SJSA1 (cell line): ENCODE data around the gene NME7. TPM values are rescaled to one million over a fixed set of nuclear protein-coding genes. Genes with fewer than 3 reads are reported as not detected.
"Not testable (repeated sequence)": the region's sequence is repeated elsewhere in the genome, so short reads cannot be mapped to it uniquely, and the experiment has no call there.

ENCODE experiments used
- DNase-seq, 2 experiments: peaks; one replicate each; pipeline ENCODE4 v3.0.0-alpha.2; 2015 to 2020; ENCODE audit warnings: low spot score in 2 of 2, low read depth in 1 of 2
- H3K27ac ChIP-seq: fragments of 250-450 bp; sonication (Bioruptor Pico); 2 replicates; pipeline ENCODE4 v1.5.1; 2020; ENCODE audit warnings: mild to moderate bottlenecking, moderate library complexity
- H3K27me3 ChIP-seq: fragments of 250-450 bp; sonication (Bioruptor Pico); replicated peaks from 2 replicates; pipeline ENCODE4 v1.5.1; 2020; ENCODE audit warnings: mild to moderate bottlenecking, moderate library complexity
- H3K36me3 ChIP-seq: fragments of 250-450 bp; sonication (Bioruptor Pico); 2 replicates; pipeline ENCODE4 v1.5.1; 2020; ENCODE audit warnings: mild to moderate bottlenecking
- H3K4me1 ChIP-seq: fragments of 250-450 bp; sonication (Bioruptor Pico); replicated peaks from 2 replicates; pipeline ENCODE4 v1.6.1; 2021; ENCODE audit warnings: mild to moderate bottlenecking
- H3K4me3 ChIP-seq: fragments of 250-450 bp; sonication (Bioruptor Pico); 2 replicates; pipeline ENCODE4 v1.5.1; 2020; ENCODE audit warnings: mild to moderate bottlenecking
- H3K9me3 ChIP-seq: fragments of 250-450 bp; sonication (Bioruptor Pico); replicated peaks from 2 replicates; pipeline ENCODE4 v1.5.1; 2020; ENCODE audit warnings: mild to moderate bottlenecking
- total RNA-seq: library from RNA; depleted of rRNA; stranded (reverse); fragments of >200 nt; shearing (Covaris generic); gene quantifications from 2 replicates; pipeline ENCODE4 v1.2.3, GENCODE V29; 2014; rRNA removed

NME7 gene, protein sequence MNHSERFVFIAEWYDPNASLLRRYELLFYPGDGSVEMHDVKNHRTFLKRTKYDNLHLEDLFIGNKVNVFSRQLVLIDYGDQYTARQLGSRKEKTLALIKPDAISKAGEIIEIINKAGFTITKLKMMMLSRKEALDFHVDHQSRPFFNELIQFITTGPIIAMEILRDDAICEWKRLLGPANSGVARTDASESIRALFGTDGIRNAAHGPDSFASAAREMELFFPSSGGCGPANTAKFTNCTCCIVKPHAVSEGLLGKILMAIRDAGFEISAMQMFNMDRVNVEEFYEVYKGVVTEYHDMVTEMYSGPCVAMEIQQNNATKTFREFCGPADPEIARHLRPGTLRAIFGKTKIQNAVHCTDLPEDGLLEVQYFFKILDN
- 20.6 and 44.6 TPM in 2 replicates for total RNA-seq

DNA sequence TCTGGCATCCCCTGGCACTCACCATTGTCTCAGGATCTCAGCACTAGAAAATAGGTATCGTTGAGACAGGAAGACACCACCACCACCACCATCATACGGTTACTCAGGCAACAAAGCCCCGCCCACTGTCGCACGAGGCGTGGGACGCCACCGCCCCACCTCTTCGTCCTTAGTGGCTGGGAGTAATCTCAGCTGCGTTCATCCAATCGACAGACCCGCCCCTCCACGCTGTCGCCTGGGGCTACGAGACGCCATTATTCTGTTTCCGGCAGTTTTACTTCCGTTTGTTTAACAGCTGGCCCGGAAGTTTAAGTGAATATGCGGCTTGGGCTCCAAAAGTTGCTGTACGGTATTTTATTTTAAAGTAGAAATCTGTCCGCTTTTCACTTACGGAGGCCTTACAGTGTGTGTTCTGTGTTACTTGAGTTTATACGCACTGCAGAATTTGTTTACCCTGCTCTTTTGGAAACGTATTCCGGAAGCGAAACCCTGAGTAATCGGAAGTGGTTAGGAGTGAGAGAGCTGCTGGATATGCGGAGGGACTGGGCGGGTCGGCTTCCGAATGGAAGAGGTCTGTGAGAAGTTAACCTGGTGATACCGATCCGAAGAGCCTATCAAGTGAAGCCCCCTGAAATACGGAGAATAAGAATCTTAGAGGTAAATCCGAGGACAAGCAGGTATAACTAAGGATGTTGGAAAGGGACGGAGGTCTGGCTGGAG is at the start of gene NME7, which contains the start of gene BLZF1:
NME7 (minus strand) TSS at position 112 of the 720 bp plus-strand sequence; CDS start at position 25, 87 bp downstream.
BLZF1 (plus strand) TSS at position 510 of the 720 bp plus-strand sequence. CDS start 1,328 bp downstream, outside the sequence.
- Histone ChIP-seq H3K27me3 (no peaks in the 10 kb centered on the region), H3K36me3 (peaks cover 23% of the 10 kb centered on the region), H3K4me3 (peak within 1 kb of the TSS; percentile 54), H3K9me3 (peaks cover 4% of the 10 kb centered on the region; the same call in 1 of the 2 replicates), H3K4me1 (peaks cover 16% of the 10 kb centered on the region), H3K27ac (peak within 1 kb of the TSS; percentile 90)
- DNase-seq: peak; percentile 97 to 98

DNA sequence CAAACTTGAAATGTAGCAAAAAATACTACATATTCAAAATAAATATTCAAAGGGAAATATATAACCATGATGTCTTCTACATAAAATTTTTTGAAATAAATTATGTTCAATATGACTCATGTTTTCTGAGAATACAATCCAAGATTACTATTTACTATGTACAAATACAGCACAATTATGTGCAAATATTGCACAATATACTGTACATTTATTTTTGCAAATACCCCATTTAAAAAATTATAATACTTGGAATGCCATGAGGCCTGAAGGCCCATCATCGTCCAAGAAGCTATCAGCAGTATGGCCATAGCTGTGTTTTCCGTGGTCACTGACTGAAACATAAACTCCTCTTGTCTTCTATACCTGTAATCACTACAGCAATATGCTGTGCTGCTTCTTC is 47.4 kb upstream of the NME7 start:
- Histone ChIP-seq H3K27ac (no peak overlapping the region), H3K4me3 (no peak overlapping the region), H3K9me3 (no peaks in the 10 kb centered on the region), H3K27me3 (no peaks in the 10 kb centered on the region), H3K36me3 (no peaks in the 10 kb centered on the region), H3K4me1 (no peaks in the 10 kb centered on the region)
- DNase-seq: no peak

DNA sequence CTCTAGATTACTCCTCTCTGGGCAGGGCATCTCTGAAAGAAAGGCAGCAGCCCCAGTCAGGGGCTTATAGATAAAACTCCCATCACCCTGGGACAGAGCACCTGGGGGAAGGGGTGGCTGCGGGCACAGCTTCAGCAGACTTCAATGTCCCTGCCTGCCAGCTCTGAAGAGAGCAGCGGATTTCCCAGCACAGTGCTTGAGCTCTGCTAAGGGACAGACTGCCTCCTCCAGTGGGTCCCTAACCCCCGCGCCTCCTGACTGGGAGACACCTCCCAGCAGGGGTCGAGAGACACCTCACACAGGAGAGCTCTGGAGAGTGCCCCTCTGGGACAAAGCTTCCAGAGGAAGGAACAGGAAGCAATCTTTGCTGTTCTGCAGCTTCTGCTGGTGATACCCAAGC is 40.7 kb upstream of the NME7 start:
- not testable (repeated sequence) for H3K9me3 ChIP-seq, H3K4me3 ChIP-seq, H3K36me3 ChIP-seq, DNase-seq, H3K27me3 ChIP-seq, H3K27ac ChIP-seq, H3K4me1 ChIP-seq

DNA sequence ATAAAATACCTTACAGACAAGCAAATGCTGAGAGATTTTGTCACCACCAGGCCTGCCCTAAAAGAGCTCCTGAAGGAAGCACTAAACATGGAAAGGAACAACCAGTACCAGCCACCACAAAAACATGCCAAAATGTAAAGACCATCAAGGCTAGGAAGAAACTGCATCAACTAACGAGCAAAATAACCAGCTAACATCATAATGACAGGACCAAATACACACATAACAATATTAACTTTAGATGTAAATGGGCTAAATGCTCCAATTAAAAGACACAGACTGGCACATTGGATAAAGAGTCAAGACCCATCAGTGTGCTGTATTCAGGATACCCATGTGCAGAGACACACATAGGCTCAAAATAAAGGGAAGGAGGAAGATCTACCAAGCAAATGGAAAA is 35.0 kb upstream of the NME7 start:
- H3K4me1 ChIP-seq, H3K36me3 ChIP-seq, H3K4me3 ChIP-seq, H3K27ac ChIP-seq, DNase-seq, H3K9me3 ChIP-seq, H3K27me3 ChIP-seq: not testable (repeated sequence)

DNA sequence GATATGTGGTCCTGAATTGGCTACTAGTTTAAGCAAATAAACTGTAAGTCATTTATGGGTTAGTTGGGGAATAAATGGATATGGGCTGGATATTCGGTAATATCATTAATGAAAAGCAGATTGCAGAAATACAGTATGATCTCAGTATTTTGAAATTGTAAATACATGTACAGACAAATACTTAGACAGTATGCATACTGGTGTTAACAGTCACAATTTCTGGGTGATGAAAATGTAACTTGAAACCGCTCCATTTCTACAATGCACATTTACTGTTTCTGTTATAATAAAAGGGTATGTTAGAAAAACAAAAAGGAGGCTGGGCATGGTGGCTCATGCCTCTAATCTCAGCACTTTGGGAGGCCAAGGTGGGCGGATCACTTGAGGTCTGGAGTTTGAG is 28.4 kb upstream of the NME7 start:
- no peak for DNase-seq
- H3K9me3 ChIP-seq: peaks cover 4% of the 10 kb centered on the region; the same call in 1 of the 2 replicates
- H3K4me3 ChIP-seq: no peak overlapping the region
- H3K27me3 ChIP-seq: no peaks in the 10 kb centered on the region
- H3K4me1 ChIP-seq: no peaks in the 10 kb centered on the region; the same call in 1 of the 2 replicates
- peaks cover 24% of the 10 kb centered on the region for H3K36me3 ChIP-seq
- no peak overlapping the region for H3K27ac ChIP-seq

DNA sequence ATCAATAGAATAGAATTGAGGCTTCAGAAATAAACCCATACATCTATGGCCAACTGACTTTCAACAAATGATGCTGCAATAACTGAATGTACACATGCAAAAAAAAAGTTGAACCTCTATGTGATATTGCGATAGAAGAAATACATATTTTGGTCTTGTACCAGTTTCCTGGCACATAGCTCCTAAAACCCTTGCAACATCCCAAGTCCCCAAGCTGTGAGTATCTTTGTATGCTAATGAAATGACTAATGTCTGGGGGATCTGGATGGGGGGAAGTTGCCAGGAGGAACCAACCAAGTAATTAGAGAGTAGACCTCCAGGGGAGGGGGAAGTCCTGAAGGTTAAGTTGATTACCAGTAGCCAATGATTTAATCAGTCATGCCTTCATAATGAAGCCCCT is 24.8 kb upstream of the NME7 start:
- peaks cover 52% of the 10 kb centered on the region for H3K36me3 ChIP-seq
- DNase-seq: no peak
- H3K9me3 ChIP-seq: no peaks in the 10 kb centered on the region
- H3K27me3 ChIP-seq: no peaks in the 10 kb centered on the region
- no peaks in the 10 kb centered on the region; the same call in 1 of the 2 replicates for H3K4me1 ChIP-seq
- no peak overlapping the region for H3K4me3 ChIP-seq
- no peak overlapping the region for H3K27ac ChIP-seq

DNA sequence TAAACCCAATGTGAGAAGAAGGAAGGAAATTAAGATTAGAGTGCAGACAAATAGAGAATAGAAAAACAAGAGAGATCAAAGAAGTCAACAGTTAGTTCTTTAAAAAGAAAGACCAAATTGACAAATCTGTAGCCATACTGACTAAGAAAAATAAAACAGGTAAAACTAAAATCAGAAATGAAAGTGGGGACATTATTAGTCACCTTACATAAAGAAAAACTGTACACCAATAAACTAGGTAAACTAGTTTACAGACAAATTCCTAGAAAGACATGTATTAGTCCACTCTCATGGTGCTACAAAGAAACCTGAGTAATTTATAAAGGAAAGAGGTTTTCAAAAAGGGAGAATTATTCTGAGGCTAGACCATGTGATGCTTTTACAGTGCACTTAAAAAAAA is 22.7 kb upstream of the NME7 start:
- H3K4me3 ChIP-seq: no peak overlapping the region
- H3K27ac ChIP-seq: no peak overlapping the region
- no peaks in the 10 kb centered on the region for H3K9me3 ChIP-seq
- H3K4me1 ChIP-seq: no peaks in the 10 kb centered on the region; the same call in 1 of the 2 replicates
- DNase-seq: no peak
- no peaks in the 10 kb centered on the region for H3K27me3 ChIP-seq
- H3K36me3 ChIP-seq: peaks cover 53% of the 10 kb centered on the region

DNA sequence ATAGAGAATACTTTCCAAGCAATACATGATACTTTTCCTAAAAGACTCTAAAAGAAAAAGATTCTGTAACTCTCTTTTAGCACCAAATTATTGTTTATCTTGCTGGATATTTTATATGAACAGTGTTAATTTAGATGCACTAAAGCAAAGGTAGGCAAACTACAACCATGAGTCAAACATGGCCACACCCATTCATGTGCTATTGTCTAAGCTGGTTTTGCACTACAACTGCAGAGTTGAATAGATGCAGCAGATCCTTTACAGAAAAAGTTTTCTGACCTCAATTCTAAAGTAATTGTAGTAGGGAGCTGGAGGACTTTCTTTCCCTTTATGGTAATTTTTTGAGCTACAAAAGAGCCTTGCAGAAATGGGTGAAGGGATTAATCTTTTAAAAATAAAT is 19.8 kb upstream of the NME7 start:
- no peak overlapping the region for H3K4me3 ChIP-seq
- H3K36me3 ChIP-seq: peaks cover 62% of the 10 kb centered on the region
- H3K27me3 ChIP-seq: no peaks in the 10 kb centered on the region
- H3K27ac ChIP-seq: no peak overlapping the region
- no peaks in the 10 kb centered on the region for H3K9me3 ChIP-seq
- DNase-seq: no peak
- H3K4me1 ChIP-seq: no peaks in the 10 kb centered on the region; the same call in 1 of the 2 replicates

DNA sequence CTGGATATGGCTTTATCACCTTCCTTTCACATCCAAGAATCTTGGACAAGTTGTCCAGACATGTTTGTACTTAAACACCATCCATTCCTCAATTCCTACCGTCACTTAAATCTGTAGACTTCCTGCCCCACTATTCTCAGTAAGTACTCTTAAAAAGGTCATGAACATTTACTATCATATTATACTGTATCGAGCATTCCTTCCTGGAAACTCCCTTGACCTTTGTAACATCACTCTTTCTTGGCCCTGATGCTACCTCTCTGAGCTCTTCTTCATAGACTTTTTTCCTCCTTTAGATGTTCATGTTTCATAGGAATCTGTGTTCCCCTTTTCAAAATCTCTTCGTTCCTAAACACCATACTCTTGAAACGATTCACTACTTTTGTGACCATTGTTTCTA is 15.9 kb upstream of the NME7 start:
- H3K4me3 ChIP-seq: no peak overlapping the region
- no peaks in the 10 kb centered on the region for H3K27me3 ChIP-seq
- H3K4me1 ChIP-seq: no peaks in the 10 kb centered on the region
- no peaks in the 10 kb centered on the region for H3K9me3 ChIP-seq
- H3K27ac ChIP-seq: no peak overlapping the region
- H3K36me3 ChIP-seq: peaks cover 51% of the 10 kb centered on the region
- no peak for DNase-seq

DNA sequence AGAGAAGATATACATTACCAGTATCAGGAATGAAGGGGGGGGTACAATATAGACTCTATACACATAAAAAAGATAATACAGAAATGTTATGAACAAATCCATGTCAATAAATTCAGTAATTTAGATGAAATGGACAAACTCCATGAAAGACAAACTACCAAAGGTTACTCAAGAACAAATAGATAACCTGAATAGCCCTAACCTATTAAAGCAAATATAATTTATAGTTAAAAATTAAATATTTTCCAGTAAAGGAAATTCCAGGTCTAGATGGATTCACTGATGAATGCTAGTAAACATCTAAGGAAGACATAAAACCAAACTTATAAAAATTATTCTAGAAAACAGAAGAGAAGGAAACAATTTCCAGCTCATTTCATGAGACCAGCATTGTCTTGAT is 13.6 kb upstream of the NME7 start:
- Histone ChIP-seq H3K9me3 (no peaks in the 10 kb centered on the region), H3K27ac (no peak overlapping the region), H3K4me3 (no peak overlapping the region), H3K27me3 (no peaks in the 10 kb centered on the region), H3K4me1 (no peaks in the 10 kb centered on the region), H3K36me3 (peaks cover 56% of the 10 kb centered on the region)
- no peak for DNase-seq

DNA sequence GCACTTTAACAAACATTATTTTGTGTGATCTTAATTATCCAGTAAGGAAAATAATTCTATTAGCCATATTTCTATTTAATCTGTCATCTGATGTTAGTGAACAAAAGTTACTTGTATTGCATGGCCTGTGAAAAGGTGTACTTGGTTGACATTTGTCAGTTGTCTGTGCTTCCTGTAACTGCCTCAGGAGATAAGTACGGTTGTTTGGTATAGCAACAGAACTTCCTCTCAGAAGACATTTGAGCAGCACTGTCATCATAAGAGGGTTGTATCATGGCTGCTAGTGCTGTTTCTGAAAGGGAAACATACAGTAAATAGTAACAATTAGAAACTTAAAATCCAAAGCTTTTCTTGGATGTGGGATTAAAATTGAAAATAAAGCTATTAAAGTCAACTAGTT is 3.8 kb upstream of the NME7 start:
- no peaks in the 10 kb centered on the region for H3K27me3 ChIP-seq
- DNase-seq: no peak
- no peak overlapping the region for H3K4me3 ChIP-seq

DNA sequence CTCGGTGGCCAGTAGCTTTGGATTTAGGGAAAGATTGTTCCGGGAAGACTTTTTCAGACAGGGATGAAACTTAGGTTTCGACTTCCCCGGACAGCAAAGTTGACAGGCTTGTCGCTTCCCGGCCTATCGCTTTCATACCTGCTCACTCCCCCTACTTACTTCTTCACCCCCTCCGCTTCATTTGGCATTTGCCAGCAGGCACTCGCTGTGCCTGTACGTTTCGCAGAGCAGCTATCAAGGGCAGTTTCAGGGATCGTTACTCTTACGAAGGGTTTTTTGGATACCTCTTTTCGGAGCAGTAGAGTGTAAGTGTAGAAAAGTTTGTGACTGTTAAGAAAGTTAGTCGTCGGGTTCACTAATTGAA is 791 bp upstream of the NME7 start:
- DNase-seq: no peak
- Histone ChIP-seq H3K9me3 (peaks cover 4% of the 10 kb centered on the region; the same call in 1 of the 2 replicates), H3K4me3 (peak overlapping the region; percentile 54), H3K27me3 (no peaks in the 10 kb centered on the region), H3K4me1 (peaks cover 13% of the 10 kb centered on the region), H3K36me3 (peaks cover 28% of the 10 kb centered on the region), H3K27ac (peak overlapping the region; percentile 90)

More for the DNA sequence above, 3.8 kb upstream of the NME7 start:
- peaks cover 44% of the 10 kb centered on the region for H3K36me3 ChIP-seq
- H3K9me3 ChIP-seq: no peaks in the 10 kb centered on the region
- no peaks in the 10 kb centered on the region for H3K4me1 ChIP-seq
- no peak overlapping the region for H3K27ac ChIP-seq

DNA sequence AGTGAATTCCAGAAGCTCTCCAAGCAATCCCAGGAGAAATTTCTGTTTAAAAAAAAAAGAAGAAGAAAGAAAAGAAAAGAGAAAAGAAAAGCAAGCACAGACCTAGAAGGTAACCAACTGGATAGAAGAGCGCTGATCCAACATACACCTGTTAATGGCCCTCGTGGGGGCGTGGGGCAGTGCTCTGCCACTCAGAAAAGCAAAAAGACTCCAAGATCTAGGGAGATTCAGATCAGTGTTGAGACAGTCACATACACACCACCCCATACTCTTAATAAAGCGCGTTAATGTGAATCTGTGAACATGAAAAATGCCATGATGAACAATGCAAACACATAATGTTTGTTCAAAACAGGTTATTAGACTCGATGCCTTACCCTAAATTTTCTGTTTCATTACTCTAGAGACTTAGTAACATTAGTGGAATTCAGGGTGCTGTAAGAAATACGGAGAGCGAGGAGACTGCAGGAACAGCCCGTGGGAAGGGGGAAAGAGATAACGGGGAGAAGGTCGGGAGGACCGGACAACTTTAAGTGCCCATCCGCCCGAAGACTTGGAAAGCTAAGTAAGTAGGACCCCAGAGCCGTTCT is 406 bp downstream of the NME7 start:
- Histone ChIP-seq H3K27ac (peak overlapping the region; percentile 90), H3K9me3 (peaks cover 4% of the 10 kb centered on the region; the same call in 1 of the 2 replicates)

DNA sequence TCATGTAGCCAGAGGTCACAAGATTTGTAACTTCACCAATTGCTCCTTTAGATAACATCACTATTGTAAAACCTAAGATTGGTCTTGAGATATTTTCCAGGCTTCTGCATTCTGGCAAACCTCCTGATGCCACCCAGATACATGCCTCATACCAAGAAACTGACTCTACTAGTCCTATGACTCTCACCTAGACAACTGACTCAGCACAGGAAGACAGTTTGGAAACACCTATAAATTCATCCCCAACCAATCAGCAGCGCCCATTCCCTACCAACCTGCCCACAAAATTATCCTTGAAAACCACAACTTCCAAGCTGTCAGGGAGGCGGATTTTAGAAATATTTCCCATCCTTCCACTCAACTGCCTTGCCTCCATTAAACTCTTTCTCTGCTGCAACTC is 2.6 kb downstream of the NME7 start:
- Histone ChIP-seq H3K27me3 (no peaks in the 10 kb centered on the region), H3K4me3 (no peak overlapping the region), H3K36me3 (peaks cover 9% of the 10 kb centered on the region), H3K4me1 (peaks cover 39% of the 10 kb centered on the region), H3K9me3 (peaks cover 4% of the 10 kb centered on the region; the same call in 1 of the 2 replicates), H3K27ac (peak overlapping the region; percentile 99; the same call in 1 of the 2 replicates)
- no peak for DNase-seq

More for the DNA sequence above, 406 bp downstream of the NME7 start:
- DNase-seq: no peak
- Histone ChIP-seq H3K4me3 (peak overlapping the region; percentile 54), H3K36me3 (peaks cover 28% of the 10 kb centered on the region), H3K4me1 (peaks cover 22% of the 10 kb centered on the region), H3K27me3 (no peaks in the 10 kb centered on the region)
